ENCODE data around the gene MRPL12. TPM values are rescaled to one million over a fixed set of nuclear protein-coding genes. Genes with fewer than 3 reads are reported as not detected.
"Not testable (repeated sequence)": the region's sequence is repeated elsewhere in the genome, so short reads cannot be mapped to it uniquely, and the experiment has no call there.

Gene MRPL12
- total RNA-seq, 4 donors from 2014 or later, result 69.6 to 115 (median 79.9) TPM

DNA sequence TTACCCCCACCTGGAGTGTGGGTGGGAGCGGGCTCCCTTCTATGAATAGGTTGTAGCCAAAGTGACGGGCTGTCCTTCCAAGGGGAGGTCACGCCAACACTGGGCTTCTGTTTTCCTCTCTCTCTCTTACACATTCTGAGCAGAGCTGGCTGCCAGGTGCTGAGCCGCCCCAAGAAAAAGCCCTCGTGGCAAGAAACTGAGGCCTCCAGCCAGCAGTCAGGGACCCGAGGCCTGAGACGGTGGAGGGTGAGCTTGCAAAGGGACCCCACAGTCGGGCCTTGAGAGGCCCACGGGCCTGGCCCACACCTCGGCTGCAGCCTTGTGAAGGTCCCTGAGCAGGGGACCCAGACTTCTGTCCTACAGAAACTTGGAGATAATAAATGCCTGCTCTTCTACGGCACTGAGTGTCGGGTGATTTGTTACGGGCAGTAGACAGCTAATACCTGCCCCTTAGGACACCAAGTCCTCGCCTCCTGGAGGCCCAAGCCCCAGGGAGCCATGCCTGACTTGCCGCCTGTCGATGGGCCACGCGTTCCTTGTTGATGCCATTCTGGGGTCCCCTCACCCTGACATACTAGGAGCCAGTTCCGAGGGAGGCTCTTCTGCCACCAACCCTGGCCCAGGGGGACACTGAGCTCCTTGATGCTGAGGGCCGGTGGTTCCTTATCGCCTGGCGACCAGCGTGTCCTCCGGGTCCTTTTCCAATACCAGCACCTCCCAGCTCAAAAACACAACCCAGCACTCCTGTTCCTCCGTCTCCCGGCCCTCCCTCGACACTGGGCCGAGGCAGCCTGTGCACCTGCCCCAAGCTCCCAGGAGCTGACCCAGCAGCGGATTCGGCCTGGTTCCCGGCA is 35.0 kb downstream of the MRPL12 start:
- Histone ChIP-seq H3K9me3 (no peaks in the 10 kb centered on the region), H3K27ac (no peak overlapping the region), H3K4me1 (peaks cover 27 to 42% (median 28%) of the 10 kb centered on the region in 3 donors), H3K36me3 (no peaks in the 10 kb centered on the region), H3K27me3 (peaks cover 0 to 38% (median 0%) of the 10 kb centered on the region in 4 donors), H3K4me3 (no peak overlapping the region)
- DNase-seq, result no peak
- no peak for TF ChIP-seq POLR2A (IDR thresholded peaks at IDR 0.05)
- TF ChIP-seq, protein P1, sequence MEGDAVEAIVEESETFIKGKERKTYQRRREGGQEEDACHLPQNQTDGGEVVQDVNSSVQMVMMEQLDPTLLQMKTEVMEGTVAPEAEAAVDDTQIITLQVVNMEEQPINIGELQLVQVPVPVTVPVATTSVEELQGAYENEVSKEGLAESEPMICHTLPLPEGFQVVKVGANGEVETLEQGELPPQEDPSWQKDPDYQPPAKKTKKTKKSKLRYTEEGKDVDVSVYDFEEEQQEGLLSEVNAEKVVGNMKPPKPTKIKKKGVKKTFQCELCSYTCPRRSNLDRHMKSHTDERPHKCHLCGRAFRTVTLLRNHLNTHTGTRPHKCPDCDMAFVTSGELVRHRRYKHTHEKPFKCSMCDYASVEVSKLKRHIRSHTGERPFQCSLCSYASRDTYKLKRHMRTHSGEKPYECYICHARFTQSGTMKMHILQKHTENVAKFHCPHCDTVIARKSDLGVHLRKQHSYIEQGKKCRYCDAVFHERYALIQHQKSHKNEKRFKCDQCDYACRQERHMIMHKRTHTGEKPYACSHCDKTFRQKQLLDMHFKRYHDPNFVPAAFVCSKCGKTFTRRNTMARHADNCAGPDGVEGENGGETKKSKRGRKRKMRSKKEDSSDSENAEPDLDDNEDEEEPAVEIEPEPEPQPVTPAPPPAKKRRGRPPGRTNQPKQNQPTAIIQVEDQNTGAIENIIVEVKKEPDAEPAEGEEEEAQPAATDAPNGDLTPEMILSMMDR (IDR thresholded peaks at IDR 0.05), result no peak
- WGBS, 2 donors, result 84 to 89% methylated on average over 17 of the region's 31 CpGs
- intact Hi-C loops (cut with DNase I), result no loop called here

DNA sequence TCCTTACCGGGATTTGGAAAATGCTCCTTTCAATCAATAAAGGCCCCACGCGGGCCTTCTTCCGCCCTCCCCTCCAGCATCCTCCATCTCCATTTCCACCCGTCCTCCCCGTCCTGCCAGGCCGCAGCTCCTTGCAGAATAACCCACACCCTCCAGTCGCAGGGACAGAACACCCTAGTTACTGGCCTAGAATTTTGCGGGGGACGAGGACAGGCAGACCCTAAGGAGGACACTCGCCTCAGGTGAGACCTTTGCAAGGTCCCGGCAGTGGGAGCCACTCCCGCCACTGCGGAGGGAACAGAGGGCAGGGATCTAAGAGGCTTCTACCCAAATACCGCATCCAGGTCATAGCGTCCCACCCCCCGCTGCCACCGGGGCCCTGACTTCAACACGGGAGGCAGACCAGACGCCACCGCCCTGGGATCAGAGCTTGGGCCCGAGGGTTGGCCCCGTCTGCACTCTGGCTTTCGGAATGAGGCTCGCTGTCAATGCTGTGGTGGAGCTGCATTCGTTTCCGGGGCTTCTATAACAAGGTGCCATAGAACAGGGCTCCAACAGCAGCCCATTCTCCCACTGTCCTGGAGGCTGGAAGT is 35.7 kb downstream of the MRPL12 start:
- no peak for DNase-seq
- 81 to 84% methylated on average over 10 to 21 of the region's 27 CpGs for WGBS, 2 donors
- Histone ChIP-seq H3K27me3 (peaks cover 0 to 34% (median 0%) of the 10 kb centered on the region in 4 donors), H3K27ac (no peak overlapping the region), H3K4me3 (no peak overlapping the region), H3K9me3 (no peaks in the 10 kb centered on the region), H3K36me3 (no peaks in the 10 kb centered on the region), H3K4me1 (peaks cover 20 to 35% (median 22%) of the 10 kb centered on the region in 3 donors)
- intact Hi-C loops (cut with DNase I), result no loop called here
- TF ChIP-seq, protein P1 (IDR thresholded peaks at IDR 0.05), result no peak
- TF ChIP-seq POLR2A (IDR thresholded peaks at IDR 0.05), result no peak

DNA sequence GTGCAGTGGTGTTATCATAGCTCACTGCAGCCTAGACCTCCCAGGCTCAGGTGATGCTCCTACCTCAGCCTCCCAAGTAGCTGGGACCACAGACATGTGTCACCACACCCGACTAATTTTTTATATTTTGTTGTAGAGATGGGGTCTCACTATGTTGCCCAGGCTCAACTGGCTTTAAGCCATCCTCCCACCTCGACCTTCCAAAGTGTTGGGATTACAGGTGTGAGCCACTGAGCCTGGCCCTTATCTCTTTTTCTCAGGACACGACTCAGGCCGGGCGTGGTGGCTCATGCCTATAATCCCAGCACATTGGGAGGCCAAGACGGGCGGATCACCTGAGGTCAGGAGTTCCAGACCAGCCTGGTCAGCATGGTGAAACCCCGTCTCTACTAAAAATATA is 36.4 kb downstream of the MRPL12 start:
- H3K9me3 ChIP-seq; H3K4me3 ChIP-seq; H3K27ac ChIP-seq; H3K36me3 ChIP-seq; intact Hi-C loops (cut with DNase I); DNase-seq: not testable (repeated sequence)
- Histone ChIP-seq H3K4me1 (peaks cover 13 to 28% (median 15%) of the 10 kb centered on the region in 3 donors), H3K27me3 (peaks cover 0 to 33% (median 0%) of the 10 kb centered on the region in 4 donors)
- WGBS, 2 donors, result 63 to 92% methylated on average over 4 to 8 of the region's 8 CpGs

DNA sequence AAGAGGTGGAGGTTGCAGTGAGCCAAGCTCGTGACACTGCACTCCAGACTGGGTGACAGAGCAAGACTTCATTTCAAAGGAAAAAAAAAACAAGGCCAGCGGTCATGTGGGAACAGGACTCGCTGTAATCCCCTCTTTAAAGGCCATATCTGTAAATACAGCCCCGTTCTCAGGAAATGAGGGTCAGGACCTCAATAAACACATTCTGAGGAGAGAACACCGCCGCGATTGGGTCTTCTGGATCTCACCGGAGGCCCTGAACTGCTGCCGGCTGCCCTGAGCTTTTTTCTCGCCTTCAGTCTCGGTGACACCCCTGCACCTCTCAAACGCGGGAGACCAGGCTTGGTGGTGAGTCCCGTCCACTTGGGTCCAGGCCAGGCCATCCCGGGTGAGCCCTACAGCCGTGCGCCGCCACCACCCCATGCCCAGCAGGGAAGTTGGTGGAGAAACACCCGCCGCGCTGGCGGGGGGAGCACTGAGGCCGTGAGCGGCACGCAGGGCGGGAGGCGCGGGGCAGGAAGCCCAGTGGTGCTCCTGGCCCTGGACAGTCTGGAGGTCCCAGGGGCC is 37.3 kb downstream of the MRPL12 start:
- Histone ChIP-seq H3K27me3 (peaks cover 0 to 24% (median 0%) of the 10 kb centered on the region in 4 donors), H3K4me3 (no peak overlapping the region), H3K36me3 (no peaks in the 10 kb centered on the region), H3K4me1 (peaks cover 5 to 19% (median 6%) of the 10 kb centered on the region in 3 donors), H3K27ac (no peak overlapping the region), H3K9me3 (no peaks in the 10 kb centered on the region)
- no peak for DNase-seq
- intact Hi-C loops (cut with DNase I), result no loop called here
- no peak for TF ChIP-seq POLR2A (IDR thresholded peaks at IDR 0.05)
- TF ChIP-seq, protein P1 (IDR thresholded peaks at IDR 0.05), result no peak
- WGBS, 2 donors, result 43 to 48% methylated on average over 11 to 18 of the region's 28 CpGs

DNA sequence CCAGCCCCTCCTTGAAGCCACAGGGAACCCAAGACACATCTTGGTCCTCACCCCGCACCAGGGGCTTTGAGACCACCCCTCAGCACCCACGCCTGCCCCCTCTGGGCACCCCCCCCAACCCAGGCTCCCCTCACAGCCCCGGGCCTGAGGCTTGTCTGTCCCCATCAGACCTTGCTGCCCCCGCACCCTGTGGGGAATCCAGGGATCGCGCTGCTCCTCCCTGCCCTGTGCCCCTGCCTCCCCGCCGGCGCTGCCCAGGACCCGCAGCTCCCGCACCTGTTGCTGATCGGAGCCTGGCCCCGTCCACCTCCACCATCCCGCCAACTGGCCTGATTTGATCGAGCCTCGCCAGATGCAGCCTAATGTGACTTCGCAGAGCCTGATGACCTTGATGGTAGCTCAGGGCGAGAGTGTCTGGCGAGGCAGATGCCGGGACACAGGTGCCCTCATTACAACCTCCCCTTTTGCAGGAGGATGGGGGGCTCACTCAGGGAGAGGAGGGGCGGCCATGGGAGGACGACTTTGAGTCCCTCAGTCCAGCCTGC is 38.0 kb downstream of the MRPL12 start:
- H3K36me3 ChIP-seq, result no peaks in the 10 kb centered on the region
- WGBS, 2 donors, result 61 to 80% methylated on average over 2 to 9 of the region's 22 CpGs
- no peak for TF ChIP-seq POLR2A (IDR thresholded peaks at IDR 0.05)
- TF ChIP-seq, protein P1 (IDR thresholded peaks at IDR 0.05), result no peak
- peaks cover 0 to 13% (median under 1%) of the 10 kb centered on the region in 3 donors for H3K4me1 ChIP-seq
- peaks cover 0 to 24% (median 0%) of the 10 kb centered on the region in 4 donors for H3K27me3 ChIP-seq
- H3K9me3 ChIP-seq, result no peaks in the 10 kb centered on the region
- intact Hi-C loops (cut with DNase I), result no loop called here
- H3K27ac ChIP-seq, result no peak overlapping the region
- no peak for DNase-seq
- H3K4me3 ChIP-seq, result no peak overlapping the region
